WTC11 (cell line): ENCODE data around the gene CEBPE. TPM values are rescaled to one million over a fixed set of nuclear protein-coding genes. Genes with fewer than 3 reads are reported as not detected.

Experiments used
- ATAC-seq: fragments of 200-7000 bp; cut with Tn5 transposase; 2 replicates; pipeline ENCODE4 v1.10.0; 2021; ENCODE audit warnings: mild to moderate bottlenecking, moderate library complexity
- CTCF ChIA-PET: fragments of 300-600 bp; sonication (Branson Sonifier 250); formaldehyde crosslinking; loops from one replicate; lab custom pipeline; 2021; ENCODE audit warnings: antibody characterized with exemption; lab: Charles Lee
- POLR2A ChIA-PET: fragments of 350-600 bp; sonication (Branson Sonifier 250); formaldehyde crosslinking; loops from one replicate; lab custom pipeline; 2021; ENCODE audit warnings: antibody characterized with exemption; lab: Charles Lee
- DNase-seq: peaks from one replicate; pipeline ENCODE4 v3.0.0; 2021; ENCODE audit warnings: low spot score
- H3K27ac Mint-ChIP-seq: 2 replicates; pipeline ENCODE4 v1.8.0; 2021; ENCODE audit warnings: mixed read lengths
- H3K27me3 Mint-ChIP-seq: 2 replicates; pipeline ENCODE4 v1.8.0; 2021; ENCODE audit warnings: low read depth, mild to moderate bottlenecking, moderate library complexity, mixed read lengths
- H3K36me3 Mint-ChIP-seq: 2 replicates; pipeline ENCODE4 v1.8.0; 2021; ENCODE audit warnings: mixed read lengths
- H3K4me1 Mint-ChIP-seq: 2 replicates; pipeline ENCODE4 v1.8.0; 2022; ENCODE audit warnings: mixed read lengths
- H3K4me3 Mint-ChIP-seq: 2 replicates; pipeline ENCODE4 v1.8.0; 2021; ENCODE audit warnings: mild to moderate bottlenecking, moderate library complexity, mixed read lengths
- H3K9me3 Mint-ChIP-seq: 2 replicates; pipeline ENCODE4 v1.8.0; 2021; ENCODE audit warnings: mixed read lengths
- ATF1 ChIP-seq: sonication (generic); formaldehyde crosslinking; IDR thresholded peaks from 2 replicates; pipeline ENCODE4 v1.8.1; 2023; ENCODE audit warnings: mild to moderate bottlenecking, moderate library complexity, missing genetic modification reagents
- CREM ChIP-seq: sonication (generic); formaldehyde crosslinking; IDR thresholded peaks from 2 replicates; pipeline ENCODE4 v1.8.1; 2022; ENCODE audit warnings: mild to moderate bottlenecking, missing genetic modification reagents, moderate library complexity
- FOXP4 ChIP-seq: sonication (generic); formaldehyde crosslinking; IDR thresholded peaks from 2 replicates; pipeline ENCODE4 v1.8.0; 2022; ENCODE audit warnings: mild to moderate bottlenecking, missing genetic modification reagents
- GABPB1 ChIP-seq: sonication (generic); formaldehyde crosslinking; IDR thresholded peaks from 2 replicates; pipeline ENCODE4 v1.8.1; 2023; ENCODE audit warnings: mild to moderate bottlenecking, missing genetic modification reagents
- GRHL2 ChIP-seq: fragments of 250-450 bp; sonication (Bioruptor Pico); IDR thresholded peaks from 2 replicates; pipeline ENCODE4 v1.8.0; 2022; ENCODE audit warnings: mild to moderate bottlenecking, moderate library complexity; ENCODE audit not compliant: insufficient replicate concordance, severe bottlenecking
- JUN ChIP-seq: sonication (generic); formaldehyde crosslinking; IDR thresholded peaks from 2 replicates; pipeline ENCODE4 v1.8.0; 2023; ENCODE audit warnings: mild to moderate bottlenecking, missing genetic modification reagents
- KAT7 ChIP-seq: sonication (generic); formaldehyde crosslinking; IDR thresholded peaks from 2 replicates; pipeline ENCODE4 v1.8.1; 2023; ENCODE audit warnings: missing genetic modification reagents, mild to moderate bottlenecking, borderline replicate concordance
- MAX ChIP-seq: sonication (generic); formaldehyde crosslinking; IDR thresholded peaks from 2 replicates; pipeline ENCODE4 v1.8.0; 2022; ENCODE audit warnings: mild to moderate bottlenecking, missing genetic modification reagents
- NFE2L1 ChIP-seq: sonication (generic); formaldehyde crosslinking; IDR thresholded peaks from 2 replicates; pipeline ENCODE4 v1.8.1; 2023; ENCODE audit warnings: missing genetic modification reagents
- NR2C2 ChIP-seq: sonication (generic); formaldehyde crosslinking; IDR thresholded peaks from 2 replicates; pipeline ENCODE4 v1.8.0; 2022; ENCODE audit warnings: mild to moderate bottlenecking, missing genetic modification reagents
- NR3C1 ChIP-seq: sonication (generic); formaldehyde crosslinking; conservative IDR thresholded peaks from 2 replicates; pipeline ENCODE4 v1.8.1; 2023; ENCODE audit warnings: low read depth, mild to moderate bottlenecking, missing genetic modification reagents
- OVOL2 ChIP-seq: fragments of 250-450 bp; sonication (Bioruptor Pico); IDR thresholded peaks from 2 replicates; pipeline ENCODE4 v1.9.0; 2021; ENCODE audit warnings: mild to moderate bottlenecking, borderline replicate concordance
- RELA ChIP-seq: sonication (generic); formaldehyde crosslinking; IDR thresholded peaks from 2 replicates; pipeline ENCODE4 v1.8.1; 2022; ENCODE audit warnings: missing genetic modification reagents, mild to moderate bottlenecking, borderline replicate concordance
- ZNF121 ChIP-seq: sonication (generic); formaldehyde crosslinking; IDR thresholded peaks from 2 replicates; pipeline ENCODE4 v1.8.0; 2023; ENCODE audit warnings: missing genetic modification reagents
- ZNF138 ChIP-seq: sonication (generic); formaldehyde crosslinking; conservative IDR thresholded peaks from 2 replicates; pipeline ENCODE4 v1.8.1; 2022; ENCODE audit warnings: mild to moderate bottlenecking, moderate library complexity, missing genetic modification reagents
- ZNF416 ChIP-seq: fragments of 250-450 bp; sonication (Bioruptor Pico); IDR thresholded peaks from 2 replicates; pipeline ENCODE4 v1.9.0; 2021; ENCODE audit warnings: mild to moderate bottlenecking, inconsistent platforms
- total RNA-seq: library from RNA; stranded (reverse); gene quantifications from 3 replicates; pipeline ENCODE4 v1.2.3, GENCODE V29; 2021
- TF ChIP-seq, protein P1 (sequence below): fragments of 250-450 bp; sonication (Bioruptor Pico); IDR thresholded peaks from 2 replicates; pipeline ENCODE4 v1.9.0; 2021; ENCODE audit warnings: moderate library complexity, mild to moderate bottlenecking, inconsistent platforms, borderline replicate concordance
- TF ChIP-seq, protein P2 (sequence below): fragments of 200-600 bp; IDR thresholded peaks from 2 replicates; pipeline ENCODE4 v1.8.0; 2022; ENCODE audit warnings: antibody characterized with exemption
- TF ChIP-seq, protein P3 (sequence below): sonication (generic); formaldehyde crosslinking; IDR thresholded peaks from 2 replicates; pipeline ENCODE4 v1.8.1; 2023; ENCODE audit warnings: mild to moderate bottlenecking, missing genetic modification reagents, borderline replicate concordance

CEBPE gene
- total RNA-seq, 1 experiment from 2014 or later: not detected

DNA sequence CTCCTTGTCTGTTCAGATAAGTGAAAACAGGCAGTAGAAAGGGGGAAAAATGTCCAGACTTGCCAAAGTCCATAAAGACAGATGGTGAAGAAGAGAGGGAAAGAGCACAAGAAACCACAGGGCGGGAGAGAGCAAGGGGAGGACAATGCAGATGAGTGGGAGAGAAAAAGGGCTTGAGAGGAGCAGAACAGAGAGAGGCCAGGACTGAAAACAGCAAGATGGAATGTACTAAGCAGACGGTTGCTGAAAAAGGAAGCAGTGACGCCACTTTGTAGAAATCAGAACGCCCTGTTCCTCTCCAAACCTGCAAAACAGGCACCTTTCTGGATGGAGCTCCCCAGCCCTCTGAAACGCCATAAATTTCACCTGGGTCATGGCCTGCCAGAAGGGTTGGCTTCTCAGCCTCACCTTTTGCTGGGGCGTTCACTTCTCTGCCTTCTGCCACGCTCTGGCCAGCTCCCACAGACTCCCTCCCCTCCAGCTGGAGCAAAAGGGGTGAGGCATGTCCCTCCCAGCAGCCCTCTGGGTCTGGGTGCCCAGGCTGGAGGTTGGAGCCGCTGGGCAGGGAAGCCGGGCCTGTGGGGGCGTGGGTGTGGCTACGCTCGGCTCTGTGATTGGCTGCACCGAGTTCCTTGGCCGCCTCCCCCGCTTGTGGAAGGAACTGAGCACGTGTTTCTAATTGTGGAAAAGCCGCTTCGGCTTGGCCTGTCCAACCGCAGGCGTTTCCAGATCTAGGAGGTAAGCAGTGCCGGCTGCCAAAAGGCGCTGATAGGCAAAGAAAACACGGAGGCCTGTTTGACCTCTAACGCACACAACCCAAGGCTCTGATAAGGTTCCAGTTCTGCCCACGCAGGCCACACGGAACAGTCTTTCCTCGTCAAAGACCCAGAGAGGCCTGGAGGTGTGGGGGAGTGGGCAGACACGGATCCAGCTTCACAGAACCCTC, 35.1 kb upstream of the CEBPE start (continued):
- TF ChIP-seq, protein P1, sequence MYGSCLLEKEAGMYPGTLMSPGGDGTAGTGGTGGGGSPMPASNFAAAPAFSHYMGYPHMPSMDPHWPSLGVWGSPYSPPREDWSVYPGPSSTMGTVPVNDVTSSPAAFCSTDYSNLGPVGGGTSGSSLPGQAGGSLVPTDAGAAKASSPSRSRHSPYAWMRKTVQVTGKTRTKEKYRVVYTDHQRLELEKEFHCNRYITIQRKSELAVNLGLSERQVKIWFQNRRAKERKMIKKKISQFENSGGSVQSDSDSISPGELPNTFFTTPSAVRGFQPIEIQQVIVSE (CRISPR knock-in tag): no peak

DNA sequence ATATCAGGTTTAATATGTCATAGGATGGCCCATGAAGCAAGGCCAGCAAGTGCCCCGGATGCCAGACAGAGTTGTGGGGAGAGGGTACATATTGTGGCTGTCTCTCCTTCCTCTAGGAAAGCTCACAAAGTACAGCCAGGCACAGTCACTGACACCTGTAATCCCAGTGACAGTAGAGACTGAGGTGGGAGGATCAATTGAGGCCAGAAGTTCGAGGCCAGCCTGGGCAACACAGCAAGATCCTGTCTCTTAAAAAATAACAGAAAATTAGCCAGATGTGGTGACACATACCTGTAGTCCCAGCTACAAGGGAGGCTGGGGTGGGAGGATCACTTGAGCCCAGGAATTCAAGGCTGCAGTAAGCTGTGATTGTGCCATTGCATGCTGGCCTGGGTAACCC, 32.3 kb upstream of the CEBPE start:
- Mint-ChIP-seq H3K9me3 (peaks cover 11% of the 10 kb centered on the region), H3K36me3 (peaks cover 59% of the 10 kb centered on the region), H3K4me1 (peaks cover 31% of the 10 kb centered on the region), H3K27me3 (no peaks in the 10 kb centered on the region), H3K27ac (no peak overlapping the region), H3K4me3 (no peak overlapping the region)
- DNase-seq (no peak), ATAC-seq (no peak)
- POLR2A ChIA-PET: interaction anchor here (0.6 kb wide), 1 partner anchor 1695 kb away, joined by 3 read pairs; no protein-coding TSS in a partner anchor
- TF ChIP-seq, protein P2, sequence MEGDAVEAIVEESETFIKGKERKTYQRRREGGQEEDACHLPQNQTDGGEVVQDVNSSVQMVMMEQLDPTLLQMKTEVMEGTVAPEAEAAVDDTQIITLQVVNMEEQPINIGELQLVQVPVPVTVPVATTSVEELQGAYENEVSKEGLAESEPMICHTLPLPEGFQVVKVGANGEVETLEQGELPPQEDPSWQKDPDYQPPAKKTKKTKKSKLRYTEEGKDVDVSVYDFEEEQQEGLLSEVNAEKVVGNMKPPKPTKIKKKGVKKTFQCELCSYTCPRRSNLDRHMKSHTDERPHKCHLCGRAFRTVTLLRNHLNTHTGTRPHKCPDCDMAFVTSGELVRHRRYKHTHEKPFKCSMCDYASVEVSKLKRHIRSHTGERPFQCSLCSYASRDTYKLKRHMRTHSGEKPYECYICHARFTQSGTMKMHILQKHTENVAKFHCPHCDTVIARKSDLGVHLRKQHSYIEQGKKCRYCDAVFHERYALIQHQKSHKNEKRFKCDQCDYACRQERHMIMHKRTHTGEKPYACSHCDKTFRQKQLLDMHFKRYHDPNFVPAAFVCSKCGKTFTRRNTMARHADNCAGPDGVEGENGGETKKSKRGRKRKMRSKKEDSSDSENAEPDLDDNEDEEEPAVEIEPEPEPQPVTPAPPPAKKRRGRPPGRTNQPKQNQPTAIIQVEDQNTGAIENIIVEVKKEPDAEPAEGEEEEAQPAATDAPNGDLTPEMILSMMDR: no peak
- TF ChIP-seq NR2C2 (CRISPR knock-in tag) (no peak), ZNF121 (peak; percentile 73), ZNF138 (CRISPR knock-in tag) (no peak), CREM (no peak), JUN (CRISPR knock-in tag) (no peak), NR3C1 (CRISPR knock-in tag) (no peak), FOXP4 (CRISPR knock-in tag) (no peak)
- CTCF ChIA-PET: interaction anchor here (0.7 to 2.5 kb wide), 2 partner anchors 31 to 174 kb away, joined by 4 to 10 read pairs; no protein-coding TSS in a partner anchor

GRCh38 chr14:23149745-23150144, 30.7 kb upstream of the CEBPE start:
- ChIA-PET CTCF (interaction anchor here (1.1 kb wide), 1 partner anchor 28 kb away, joined by 3 read pairs; no protein-coding TSS in a partner anchor), POLR2A (no interaction called here)
- Mint-ChIP-seq H3K27ac (no peak overlapping the region), H3K36me3 (peaks cover 59% of the 10 kb centered on the region), H3K4me1 (peaks cover 21% of the 10 kb centered on the region), H3K9me3 (peaks cover 11% of the 10 kb centered on the region), H3K4me3 (no peak overlapping the region), H3K27me3 (no peaks in the 10 kb centered on the region)
- ATAC-seq (no peak), DNase-seq (no peak)
- TF ChIP-seq GRHL2: no peak
- no peak for TF ChIP-seq ZNF121
- TF ChIP-seq RELA (CRISPR knock-in tag): no peak
- TF ChIP-seq CREM: no peak
- TF ChIP-seq GABPB1 (CRISPR knock-in tag): no peak

GRCh38 chr14:23148591-23149249, 29.7 kb upstream of the CEBPE start:
- ChIA-PET CTCF (interaction anchor here (1.1 kb wide), 1 partner anchor 27 kb away, joined by 3 read pairs; no protein-coding TSS in a partner anchor), POLR2A (no interaction called here)
- ATAC-seq (no peak), DNase-seq (no peak)
- no peak overlapping the region for H3K4me3 Mint-ChIP-seq
- H3K4me1 Mint-ChIP-seq: peaks cover 15% of the 10 kb centered on the region
- TF ChIP-seq NFE2L1 (CRISPR knock-in tag) (no peak), ZNF121 (no peak), CREM (no peak), ATF1 (CRISPR knock-in tag) (no peak), MAX (no peak), ZNF416 (CRISPR knock-in tag) (no peak), OVOL2 (CRISPR knock-in tag) (no peak), KAT7 (CRISPR knock-in tag) (no peak)
- TF ChIP-seq, protein P3, sequence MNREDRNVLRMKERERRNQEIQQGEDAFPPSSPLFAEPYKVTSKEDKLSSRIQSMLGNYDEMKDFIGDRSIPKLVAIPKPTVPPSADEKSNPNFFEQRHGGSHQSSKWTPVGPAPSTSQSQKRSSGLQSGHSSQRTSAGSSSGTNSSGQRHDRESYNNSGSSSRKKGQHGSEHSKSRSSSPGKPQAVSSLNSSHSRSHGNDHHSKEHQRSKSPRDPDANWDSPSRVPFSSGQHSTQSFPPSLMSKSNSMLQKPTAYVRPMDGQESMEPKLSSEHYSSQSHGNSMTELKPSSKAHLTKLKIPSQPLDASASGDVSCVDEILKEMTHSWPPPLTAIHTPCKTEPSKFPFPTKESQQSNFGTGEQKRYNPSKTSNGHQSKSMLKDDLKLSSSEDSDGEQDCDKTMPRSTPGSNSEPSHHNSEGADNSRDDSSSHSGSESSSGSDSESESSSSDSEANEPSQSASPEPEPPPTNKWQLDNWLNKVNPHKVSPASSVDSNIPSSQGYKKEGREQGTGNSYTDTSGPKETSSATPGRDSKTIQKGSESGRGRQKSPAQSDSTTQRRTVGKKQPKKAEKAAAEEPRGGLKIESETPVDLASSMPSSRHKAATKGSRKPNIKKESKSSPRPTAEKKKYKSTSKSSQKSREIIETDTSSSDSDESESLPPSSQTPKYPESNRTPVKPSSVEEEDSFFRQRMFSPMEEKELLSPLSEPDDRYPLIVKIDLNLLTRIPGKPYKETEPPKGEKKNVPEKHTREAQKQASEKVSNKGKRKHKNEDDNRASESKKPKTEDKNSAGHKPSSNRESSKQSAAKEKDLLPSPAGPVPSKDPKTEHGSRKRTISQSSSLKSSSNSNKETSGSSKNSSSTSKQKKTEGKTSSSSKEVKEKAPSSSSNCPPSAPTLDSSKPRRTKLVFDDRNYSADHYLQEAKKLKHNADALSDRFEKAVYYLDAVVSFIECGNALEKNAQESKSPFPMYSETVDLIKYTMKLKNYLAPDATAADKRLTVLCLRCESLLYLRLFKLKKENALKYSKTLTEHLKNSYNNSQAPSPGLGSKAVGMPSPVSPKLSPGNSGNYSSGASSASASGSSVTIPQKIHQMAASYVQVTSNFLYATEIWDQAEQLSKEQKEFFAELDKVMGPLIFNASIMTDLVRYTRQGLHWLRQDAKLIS (CRISPR knock-in tag): no peak
- peaks cover 11% of the 10 kb centered on the region for H3K9me3 Mint-ChIP-seq
- no peaks in the 10 kb centered on the region for H3K27me3 Mint-ChIP-seq
- H3K27ac Mint-ChIP-seq: peak overlapping the region; percentile 46; the same call in 1 of the 2 replicates
- H3K36me3 Mint-ChIP-seq: peaks cover 67% of the 10 kb centered on the region
